ENCODE results near the gene E2F4.

DNA sequence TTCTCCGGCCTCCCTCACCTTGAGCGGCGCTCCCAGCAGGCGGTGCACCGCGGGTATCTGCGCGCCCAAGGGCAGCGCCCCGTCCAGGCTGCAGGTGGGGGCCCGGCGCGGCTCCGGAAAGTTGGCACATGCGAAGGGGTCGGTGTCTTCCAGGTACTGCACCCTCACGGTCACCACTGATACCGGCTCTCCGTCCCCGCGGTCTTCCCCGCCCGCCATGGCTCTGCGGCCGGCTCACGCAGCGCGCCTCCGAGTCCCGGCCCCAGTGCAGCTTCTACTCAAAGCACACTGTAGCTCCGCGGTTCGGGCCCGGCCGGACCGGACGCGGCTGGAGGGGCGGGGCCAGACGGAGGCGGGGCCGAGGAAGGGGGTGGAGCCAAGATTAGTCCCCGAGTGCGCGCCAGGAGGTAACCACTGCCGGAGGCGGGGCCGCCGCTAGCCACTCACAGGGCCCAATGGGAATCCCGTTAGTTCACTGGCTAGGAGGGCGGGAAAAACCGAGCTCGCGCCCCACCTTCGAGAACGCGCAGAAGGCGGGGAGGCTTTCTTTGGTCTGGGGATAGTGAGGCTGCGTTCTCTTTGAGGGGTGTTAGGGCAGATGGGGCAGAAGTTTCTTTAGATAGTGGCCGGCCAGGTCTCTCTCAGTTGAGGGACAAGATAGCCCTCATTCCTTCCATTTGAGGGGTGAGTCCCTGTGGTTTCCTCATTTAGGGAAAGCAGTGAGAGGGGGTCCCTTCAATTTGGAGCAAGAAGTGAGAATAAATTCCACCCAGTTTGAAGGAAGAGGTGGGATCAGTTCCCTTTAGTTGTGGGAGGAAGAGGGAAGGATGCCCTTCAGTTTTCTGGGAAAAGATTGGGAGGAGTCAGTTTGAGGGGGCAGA is 55.5 kb downstream of the E2F4 start, which contains the start of gene FHOD1:
- TF ChIP-seq RARB (CRISPR knock-in tag; IDR thresholded peaks at IDR 0.05) (no peak), PATZ1 (CRISPR knock-in tag; IDR thresholded peaks at IDR 0.05; ENCODE audit: borderline replicate concordance) (no peak), PPARA (CRISPR knock-in tag; IDR thresholded peaks at IDR 0.05; ENCODE audit: borderline replicate concordance) (no peak), OSR1 (CRISPR knock-in tag; IDR thresholded peaks at IDR 0.05) (no peak), ZFP3 (CRISPR knock-in tag; IDR thresholded peaks at IDR 0.05) (no peak), ZNF70 (CRISPR knock-in tag; IDR thresholded peaks at IDR 0.05) (no peak), TOX (CRISPR knock-in tag; IDR thresholded peaks at IDR 0.05; ENCODE audit: borderline replicate concordance) (no peak), ESRRG (CRISPR knock-in tag; IDR thresholded peaks at IDR 0.05) (no peak), ARNTL (CRISPR knock-in tag; IDR thresholded peaks at IDR 0.05; ENCODE audit: borderline replicate concordance, low read depth) (no peak)

Data from SK-N-SH treated with all-trans-retinoic acid at 6 μM for 48 hours (cell line).